BJ (cell line): ENCODE measurements around the gene MSRB3. TPM values are rescaled to one million over a fixed set of nuclear protein-coding genes. Genes with fewer than 3 reads are reported as not detected.

ENCODE experiments used
- CTCF ChIA-PET: fragments of 350-600 bp; formaldehyde crosslinking; extraction: SDS; loops from one replicate; lab custom pipeline; 2021; ENCODE audit warnings: antibody characterized with exemption, inconsistent platforms; lab: Yijun Ruan, JAX
- POLR2A ChIA-PET: fragments of 300-600 bp; sonication (Branson Sonifier 250); formaldehyde crosslinking; extraction: SDS; loops from one replicate; lab custom pipeline; 2021; ENCODE audit warnings: antibody characterized with exemption; lab: Charles Lee
- DNase-seq: peaks from one replicate; pipeline ENCODE4 v3.0.0-alpha.2; 2011; ENCODE audit warnings: low read depth
- H3K27me3 ChIP-seq: 2 replicates; pipeline ENCODE4 v1.6.0; 2011; ENCODE audit warnings: low read length; ENCODE audit not compliant: control insufficient read depth, insufficient read depth
- H3K36me3 ChIP-seq: 2 replicates; pipeline ENCODE4 v1.5.1; 2011; ENCODE audit warnings: low read length; ENCODE audit not compliant: control insufficient read depth, insufficient read depth
- H3K4me3 ChIP-seq: 2 replicates; pipeline ENCODE4 v1.5.1; 2011; ENCODE audit warnings: low read depth, mild to moderate bottlenecking, control low read depth, low read length
- CTCF ChIP-seq: IDR thresholded peaks from 2 replicates; pipeline ENCODE4 v1.5.1; 2011; ENCODE audit warnings: low read depth, mild to moderate bottlenecking, control low read depth, inconsistent platforms, low read length, moderate library complexity; ENCODE audit not compliant: insufficient read depth
- polyA plus RNA-seq: library from polyadenylated mRNA; depleted of rRNA; stranded (reverse); fragments of >200 nt; gene quantifications from 2 replicates; pipeline ENCODE4 v1.2.3, GENCODE V29; 2011

The MSRB3 gene
- polyA plus RNA-seq, 1 experiment: 76.0 TPM

DNA sequence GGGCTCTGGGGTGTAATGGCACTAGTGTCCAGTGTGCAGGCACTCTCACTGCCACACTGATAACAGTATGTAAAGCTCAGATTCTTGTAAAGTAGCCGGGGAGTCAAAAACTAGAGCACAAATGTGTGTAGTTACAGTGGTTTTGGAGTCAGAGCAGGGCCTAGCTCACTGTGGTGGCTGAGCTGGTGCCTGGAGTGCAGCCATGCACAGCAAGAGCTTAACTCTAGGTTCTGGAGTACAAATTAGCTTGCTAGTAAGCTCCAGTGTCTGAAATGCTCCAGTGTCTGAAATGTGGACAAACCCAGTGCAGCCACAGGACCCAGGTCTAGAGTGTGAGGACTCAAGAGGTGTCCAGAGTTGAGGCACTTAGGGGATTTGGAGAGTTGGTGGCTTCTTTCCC is 149.2 kb downstream of the MSRB3 start:
- ChIA-PET CTCF (interaction anchor here (1.1 kb wide), 1 partner anchor 8 kb away, joined by 3 read pairs; no protein-coding TSS in a partner anchor), POLR2A (no interaction called here)

GRCh38 chr12:65430006-65430405 is 151.5 kb downstream of the MSRB3 start:
- DNase-seq: no peak
- TF ChIP-seq CTCF: no peak
- Histone ChIP-seq H3K36me3 (no peaks in the 10 kb centered on the region), H3K27me3 (no peaks in the 10 kb centered on the region), H3K4me3 (no peak overlapping the region)
- ChIA-PET CTCF (interaction anchor here (0.6 to 1.1 kb wide), 2 partner anchors 13 to 173 kb away, joined by 3 read pairs; no protein-coding TSS in a partner anchor), POLR2A (no interaction called here)

More for the DNA sequence above, 149.2 kb downstream of the MSRB3 start:
- no peak for TF ChIP-seq CTCF
- no peak for DNase-seq
- Histone ChIP-seq H3K4me3 (no peak overlapping the region), H3K36me3 (no peaks in the 10 kb centered on the region), H3K27me3 (no peaks in the 10 kb centered on the region)

DNA sequence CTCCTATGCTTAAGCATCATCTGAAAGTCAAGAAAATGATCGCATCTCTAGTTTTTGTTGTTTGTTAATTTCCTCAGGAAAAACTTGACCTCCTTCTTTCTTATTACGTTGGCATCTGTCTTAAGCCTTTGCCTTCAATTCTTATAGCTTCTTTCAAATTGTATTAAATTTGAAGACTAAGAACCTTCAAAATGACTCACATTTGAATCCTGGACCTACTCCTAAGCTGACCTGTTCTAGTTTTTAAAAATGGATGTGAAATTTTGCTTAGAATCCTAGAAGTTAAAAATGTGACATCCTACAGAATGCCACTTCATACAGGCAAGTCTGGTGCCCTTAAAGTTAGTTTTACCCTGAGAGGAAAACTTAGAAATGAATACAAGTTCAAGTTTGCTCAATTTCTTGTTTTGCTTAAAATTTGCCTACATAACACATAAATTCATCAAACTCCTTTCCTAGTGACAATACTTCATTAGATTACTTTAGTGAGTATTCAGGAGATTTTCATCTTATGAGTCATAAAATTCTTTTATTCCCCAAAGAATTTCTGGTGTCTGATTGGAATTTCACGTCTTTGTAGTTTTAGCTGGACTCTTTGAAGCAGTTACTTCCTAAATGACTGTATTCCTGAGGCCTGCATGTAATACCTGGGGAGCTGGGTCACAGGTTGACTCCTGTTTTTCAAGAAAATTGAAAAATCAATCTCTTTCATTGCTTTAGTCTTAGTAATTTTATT is 152.3 kb downstream of the MSRB3 start:
- POLR2A ChIA-PET: no interaction called here
- no peak for TF ChIP-seq CTCF
- CTCF ChIA-PET: interaction anchor here (0.6 kb wide), 1 partner anchor 12 kb away, joined by 3 read pairs; no protein-coding TSS in a partner anchor
- Histone ChIP-seq H3K4me3 (no peak overlapping the region), H3K27me3 (no peaks in the 10 kb centered on the region), H3K36me3 (no peaks in the 10 kb centered on the region)
- DNase-seq: no peak

- H3K4me3 ChIP-seq: no peak overlapping the region
- no peaks in the 10 kb centered on the region for H3K36me3 ChIP-seq
- CTCF ChIA-PET: interaction anchor here (0.9 to 1.2 kb wide), 3 partner anchors 9 to 17 kb away, joined by 3 read pairs; no protein-coding TSS in a partner anchor
- TF ChIP-seq CTCF: no peak
- DNase-seq: no peak
- POLR2A ChIA-PET: no interaction called here
- H3K27me3 ChIP-seq: no peaks in the 10 kb centered on the region
Measured at GRCh38 chr12:65432114-65432513, 153.6 kb downstream of the MSRB3 start.

GRCh38 chr12:65432651-65433050 is 154.2 kb downstream of the MSRB3 start:
- ChIA-PET CTCF (interaction anchor here (0.9 to 1.2 kb wide), 3 partner anchors 9 to 18 kb away, joined by 3 read pairs; no protein-coding TSS in a partner anchor), POLR2A (no interaction called here)
- no peak for TF ChIP-seq CTCF
- Histone ChIP-seq H3K4me3 (no peak overlapping the region), H3K27me3 (no peaks in the 10 kb centered on the region), H3K36me3 (no peaks in the 10 kb centered on the region)
- no peak for DNase-seq
